HCT116 (cell line): ENCODE results near the gene EPB41L4A. TPM values are rescaled to one million over a fixed set of nuclear protein-coding genes. Genes with fewer than 3 reads are reported as not detected.
A peak's percentile ranks its signal among the peaks of the same experiment; 100 is the strongest.

ENCODE experiments used
- ATAC-seq: fragments of 200-7000 bp; cut with Tn5 transposase; 2 replicates; pipeline ENCODE4 v1.9.1; 2020; ENCODE audit warnings: mild to moderate bottlenecking, moderate library complexity
- BruUV-seq: library from RNA; stranded (reverse); fragments of 400-500 nt; replicated peaks from 2 replicates; lab custom pipeline; 2021; lab: Mats Ljungman, UMichigan
- CTCF ChIA-PET: fragments of 300-600 bp; sonication (Branson Sonifier 250); formaldehyde crosslinking; loops from one replicate; lab custom pipeline; 2021; ENCODE audit warnings: antibody characterized with exemption; lab: Charles Lee
- POLR2A ChIA-PET: fragments of 300-600, 350-600 bp; sonication (Branson Sonifier 250); formaldehyde crosslinking; loops from one replicate; lab custom pipeline; 2021; ENCODE audit warnings: antibody characterized with exemption; lab: Charles Lee
- RAD21 ChIA-PET, 2 experiments: fragments of 300-600 bp; sonication (Branson Sonifier 250); formaldehyde crosslinking; loops; one replicate each; lab custom pipeline; 2023; ENCODE audit warnings: low total read pairs in 2 of 2; ENCODE audit not compliant: uncharacterized antibody in 2 of 2, unreplicated experiment in 2 of 2, low non-redundant PET in 1 of 2; lab: Charles Lee
- DNase-seq: peaks from one replicate; pipeline ENCODE4 v3.0.0-alpha.2; 2010; ENCODE audit warnings: low read depth, low spot score
- H2AFZ ChIP-seq: fragments of 200-600 bp; shearing (Covaris generic), sonication (generic); 2 replicates; pipeline ENCODE4 v1.6.1; 2017; ENCODE audit warnings: low read depth, mixed run types, mixed read lengths, antibody characterized with exemption, low read length; ENCODE audit not compliant: poor library complexity, severe bottlenecking
- H3K27ac ChIP-seq: 2 replicates; pipeline ENCODE4 v1.5.1; 2012; ENCODE audit warnings: low read depth, low read length
- H3K27me3 ChIP-seq: fragments of 200-600 bp; sonication (generic); 2 replicates; pipeline ENCODE4 v1.6.1; 2016; ENCODE audit warnings: mixed run types, low read length, mixed read lengths; ENCODE audit not compliant: insufficient read depth
- H3K36me3 ChIP-seq, 2 experiments: fragments of 200-500 bp in 1 of 2; fragments of 200-600 bp in 1 of 2; sonication (Bioruptor generic) in 1 of 2; sonication (generic) in 1 of 2; 2 replicates each; pipeline versions ENCODE4 v1.5.1 to v1.6.1; 2014 to 2016; ENCODE audit warnings: low read length in 2 of 2, inconsistent platforms in 1 of 2, mixed read lengths in 1 of 2, mixed run types in 1 of 2; ENCODE audit not compliant: insufficient read depth in 2 of 2, control insufficient read depth in 1 of 2
- H3K4me1 ChIP-seq, 2 experiments: fragments of 200-600 bp in 1 of 2; sonication (generic) in 1 of 2; 2 replicates each; pipeline versions ENCODE4 v1.5.1 to v1.6.1; 2012 to 2017; ENCODE audit warnings: low read length in 2 of 2, inconsistent platforms in 1 of 2, mild to moderate bottlenecking in 1 of 2, mixed read lengths in 1 of 2, mixed run types in 1 of 2, moderate library complexity in 1 of 2; ENCODE audit not compliant: insufficient read depth in 2 of 2, control insufficient read depth in 1 of 2
- H3K4me2 ChIP-seq: fragments of 200-600 bp; sonication (generic); 2 replicates; pipeline ENCODE4 v1.6.1; 2017; ENCODE audit warnings: mixed run types, low read length, mixed read lengths
- H3K4me3 ChIP-seq, 2 experiments: fragments of 200-600 bp in 1 of 2; sonication (generic) in 1 of 2; replicated peaks in 1 of 2; 2 replicates each; pipeline ENCODE4 v1.5.1; 2011 to 2016; ENCODE audit warnings: low read length in 2 of 2, control low read depth in 1 of 2, low read depth in 1 of 2, mild to moderate bottlenecking in 1 of 2, mixed read lengths in 1 of 2, mixed run types in 1 of 2
- H3K79me2 ChIP-seq: fragments of 200-600 bp; sonication (generic); 2 replicates; pipeline ENCODE4 v1.6.1; 2017; ENCODE audit warnings: mild to moderate bottlenecking, mixed run types, low read length, moderate library complexity, mixed read lengths; ENCODE audit not compliant: insufficient read depth
- H3K9ac ChIP-seq: fragments of 200-600 bp; sonication (generic); 2 replicates; pipeline ENCODE4 v1.6.1; 2016; ENCODE audit warnings: low read length, mixed read lengths
- H3K9me2 ChIP-seq: fragments of 200-600 bp; sonication (generic), shearing (Covaris generic); 2 replicates; pipeline ENCODE4 v1.6.1; 2017; ENCODE audit warnings: mixed run types, mild to moderate bottlenecking, moderate library complexity; ENCODE audit not compliant: insufficient read depth
- H3K9me3 ChIP-seq, 2 experiments: fragments of 200-500 bp in 1 of 2; fragments of 200-600 bp in 1 of 2; sonication (Bioruptor generic) in 1 of 2; sonication (generic) in 1 of 2; 2 replicates each; pipeline ENCODE4 v1.6.1; 2014 to 2017; ENCODE audit warnings: low read length in 2 of 2, mixed read lengths in 2 of 2, inconsistent platforms in 1 of 2, low read depth in 1 of 2, mild to moderate bottlenecking in 1 of 2, mixed run types in 1 of 2, moderate library complexity in 1 of 2; ENCODE audit not compliant: control insufficient read depth in 1 of 2, insufficient read depth in 1 of 2
- H4K20me1 ChIP-seq: fragments of 200-600 bp; sonication (generic), shearing (Covaris generic); 2 replicates; pipeline ENCODE4 v1.6.1; 2017; ENCODE audit warnings: mixed run types, mild to moderate bottlenecking, moderate library complexity; ENCODE audit not compliant: insufficient read depth
- CEBPB ChIP-seq: IDR thresholded peaks from 2 replicates; pipeline ENCODE4 v1.6.1; 2012; ENCODE audit warnings: low read depth
- ELF1 ChIP-seq: IDR thresholded peaks from 2 replicates; pipeline ENCODE4 v1.6.1; 2012; ENCODE audit warnings: low read depth, borderline replicate concordance
- EZH2 ChIP-seq: fragments of 200-600 bp; sonication (generic); IDR thresholded peaks from 2 replicates; pipeline ENCODE4 v1.6.1; 2017; ENCODE audit warnings: antibody characterized with exemption, mixed run types
- EZH2phosphoT487 ChIP-seq: fragments of 200-600 bp; IDR thresholded peaks from 2 replicates; pipeline ENCODE4 v1.6.1; 2018; ENCODE audit warnings: antibody characterized with exemption, borderline replicate concordance
- JUND ChIP-seq: IDR thresholded peaks from 2 replicates; pipeline ENCODE4 v1.6.1; 2012
- SIN3A ChIP-seq: IDR thresholded peaks from 2 replicates; pipeline ENCODE4 v1.6.1; 2012; ENCODE audit warnings: low read depth
- SP1 ChIP-seq: IDR thresholded peaks from 2 replicates; pipeline ENCODE4 v1.6.1; 2012; ENCODE audit warnings: low read depth
- SRF ChIP-seq: IDR thresholded peaks from 2 replicates; pipeline ENCODE4 v1.6.1; 2012; ENCODE audit warnings: low read depth
- intact Hi-C: fragments of 100-400 bp; cut with micrococcal nuclease; formaldehyde crosslinking; loops from 2 replicates; pipeline ENCODE4 v1.10.0; 2022
- total RNA-seq: library from RNA; stranded (reverse); gene quantifications from one replicate; pipeline ENCODE4 v1.2.1, GENCODE V29; 2021; ENCODE audit not compliant: unreplicated experiment
- TF ChIP-seq, protein P1 (sequence below): IDR thresholded peaks from 2 replicates; pipeline ENCODE4 v1.6.1; 2012; ENCODE audit warnings: low read depth
- TF ChIP-seq, protein P2 (sequence below): IDR thresholded peaks from 2 replicates; pipeline ENCODE4 v1.6.1; 2012

The EPB41L4A gene
- total RNA-seq, 1 experiment from 2014 or later, result 2.8 TPM

DNA sequence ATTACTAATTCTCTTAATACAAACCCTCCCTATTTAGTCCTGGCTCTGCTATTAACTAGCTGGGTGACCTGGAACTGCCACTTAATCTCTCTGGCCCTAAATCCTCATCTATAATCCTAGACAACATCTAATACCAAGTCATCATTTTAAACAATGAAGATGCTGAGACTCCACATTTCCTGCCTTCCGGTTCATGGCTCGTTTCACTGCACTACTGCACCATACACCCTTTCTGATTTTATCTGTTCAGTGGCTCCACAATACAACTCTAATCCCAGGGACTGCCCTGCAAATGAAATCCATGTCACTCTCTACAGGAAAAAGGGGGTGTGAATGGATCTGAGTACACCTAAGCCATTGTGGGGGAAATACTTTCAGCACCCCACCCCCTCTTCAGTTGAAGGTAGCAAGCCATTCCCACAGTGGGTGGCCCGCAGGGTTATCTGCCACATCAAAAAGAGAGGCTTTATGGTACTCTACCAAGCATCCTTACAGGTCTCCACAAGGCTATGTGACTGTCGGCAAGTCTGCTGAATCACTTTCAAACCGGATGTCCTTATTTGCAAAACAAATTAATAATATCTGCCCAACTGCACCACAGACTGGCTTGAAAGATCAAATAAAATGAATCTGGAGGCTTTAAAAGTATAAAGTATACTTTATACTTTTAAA lies 89.5 kb downstream of the EPB41L4A start:
- CTCF ChIA-PET, result no interaction called here
- no peak overlapping the region for H3K4me2 ChIP-seq
- H3K27ac ChIP-seq, result no peak overlapping the region
- H3K27me3 ChIP-seq, result no peaks in the 10 kb centered on the region; the same call in 1 of the 2 replicates
- H3K9ac ChIP-seq, result no peak overlapping the region
- POLR2A ChIA-PET, result interaction anchor here (1.6 kb wide), 1 partner anchor 13 kb away, joined by 4 read pairs; no protein-coding TSS in a partner anchor
- H4K20me1 ChIP-seq, result no peaks in the 10 kb centered on the region
- no peak for TF ChIP-seq SP1
- no peak for TF ChIP-seq EZH2
- TF ChIP-seq JUND, result no peak
- TF ChIP-seq, protein P1, sequence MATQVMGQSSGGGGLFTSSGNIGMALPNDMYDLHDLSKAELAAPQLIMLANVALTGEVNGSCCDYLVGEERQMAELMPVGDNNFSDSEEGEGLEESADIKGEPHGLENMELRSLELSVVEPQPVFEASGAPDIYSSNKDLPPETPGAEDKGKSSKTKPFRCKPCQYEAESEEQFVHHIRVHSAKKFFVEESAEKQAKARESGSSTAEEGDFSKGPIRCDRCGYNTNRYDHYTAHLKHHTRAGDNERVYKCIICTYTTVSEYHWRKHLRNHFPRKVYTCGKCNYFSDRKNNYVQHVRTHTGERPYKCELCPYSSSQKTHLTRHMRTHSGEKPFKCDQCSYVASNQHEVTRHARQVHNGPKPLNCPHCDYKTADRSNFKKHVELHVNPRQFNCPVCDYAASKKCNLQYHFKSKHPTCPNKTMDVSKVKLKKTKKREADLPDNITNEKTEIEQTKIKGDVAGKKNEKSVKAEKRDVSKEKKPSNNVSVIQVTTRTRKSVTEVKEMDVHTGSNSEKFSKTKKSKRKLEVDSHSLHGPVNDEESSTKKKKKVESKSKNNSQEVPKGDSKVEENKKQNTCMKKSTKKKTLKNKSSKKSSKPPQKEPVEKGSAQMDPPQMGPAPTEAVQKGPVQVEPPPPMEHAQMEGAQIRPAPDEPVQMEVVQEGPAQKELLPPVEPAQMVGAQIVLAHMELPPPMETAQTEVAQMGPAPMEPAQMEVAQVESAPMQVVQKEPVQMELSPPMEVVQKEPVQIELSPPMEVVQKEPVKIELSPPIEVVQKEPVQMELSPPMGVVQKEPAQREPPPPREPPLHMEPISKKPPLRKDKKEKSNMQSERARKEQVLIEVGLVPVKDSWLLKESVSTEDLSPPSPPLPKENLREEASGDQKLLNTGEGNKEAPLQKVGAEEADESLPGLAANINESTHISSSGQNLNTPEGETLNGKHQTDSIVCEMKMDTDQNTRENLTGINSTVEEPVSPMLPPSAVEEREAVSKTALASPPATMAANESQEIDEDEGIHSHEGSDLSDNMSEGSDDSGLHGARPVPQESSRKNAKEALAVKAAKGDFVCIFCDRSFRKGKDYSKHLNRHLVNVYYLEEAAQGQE, result no peak
- no peak for TF ChIP-seq CEBPB
- no peak for TF ChIP-seq SRF
- no peak for TF ChIP-seq SIN3A
- TF ChIP-seq EZH2phosphoT487, result no peak
- TF ChIP-seq ELF1, result no peak
- TF ChIP-seq, protein P2, sequence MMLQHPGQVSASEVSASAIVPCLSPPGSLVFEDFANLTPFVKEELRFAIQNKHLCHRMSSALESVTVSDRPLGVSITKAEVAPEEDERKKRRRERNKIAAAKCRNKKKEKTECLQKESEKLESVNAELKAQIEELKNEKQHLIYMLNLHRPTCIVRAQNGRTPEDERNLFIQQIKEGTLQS, result no peak
- DNase-seq (no peak), ATAC-seq (0 out of 2 replicates have a peak, but pooled peaks have one; percentile 9)
- no peak overlapping the region for H2AFZ ChIP-seq
- no peaks in the 10 kb centered on the region for H3K9me2 ChIP-seq
- intact Hi-C loops, result no loop called here
- no peaks in the 10 kb centered on the region for H3K9me3 ChIP-seq
- no peaks in the 10 kb centered on the region for H3K4me1 ChIP-seq
- no peaks in the 10 kb centered on the region for H3K79me2 ChIP-seq
- RAD21 ChIA-PET, result no interaction called here
- no TSS peak for BruUV-seq
- H3K36me3 ChIP-seq, result no peaks in the 10 kb centered on the region
- no peak overlapping the region for H3K4me3 ChIP-seq
